C4-2B (cell line): ENCODE data around the gene AGBL1.

Source experiments
- ZFX ChIP-seq: fragments of 450-650 bp; IDR thresholded peaks from 2 replicates; pipeline ENCODE4 v1.6.1; 2017
- TF ChIP-seq, protein P1 (sequence below): fragments of 450-650 bp; conservative IDR thresholded peaks from 2 replicates; pipeline ENCODE4 v1.5.1; 2017; ENCODE audit warnings: mild to moderate bottlenecking

DNA sequence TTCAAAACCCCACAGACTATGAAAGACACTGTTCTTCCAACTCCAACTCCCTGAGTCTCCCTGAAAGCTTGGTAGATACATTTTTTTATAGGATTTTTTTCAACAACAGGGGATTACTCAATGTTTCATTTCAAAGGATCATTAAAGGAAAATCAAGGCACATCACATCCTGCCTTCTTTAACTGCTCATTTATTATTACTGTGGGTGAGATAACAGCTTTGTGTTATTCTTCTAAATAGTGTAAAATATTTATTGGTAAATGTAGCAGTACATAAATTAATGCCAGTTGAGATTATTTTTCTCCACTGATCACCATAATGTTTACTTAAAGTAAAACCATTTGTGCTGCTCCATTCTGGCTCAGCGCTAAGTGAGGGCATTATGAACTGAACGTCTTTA, 57.2 kb downstream of the AGBL1 start:
- TF ChIP-seq, protein P1, sequence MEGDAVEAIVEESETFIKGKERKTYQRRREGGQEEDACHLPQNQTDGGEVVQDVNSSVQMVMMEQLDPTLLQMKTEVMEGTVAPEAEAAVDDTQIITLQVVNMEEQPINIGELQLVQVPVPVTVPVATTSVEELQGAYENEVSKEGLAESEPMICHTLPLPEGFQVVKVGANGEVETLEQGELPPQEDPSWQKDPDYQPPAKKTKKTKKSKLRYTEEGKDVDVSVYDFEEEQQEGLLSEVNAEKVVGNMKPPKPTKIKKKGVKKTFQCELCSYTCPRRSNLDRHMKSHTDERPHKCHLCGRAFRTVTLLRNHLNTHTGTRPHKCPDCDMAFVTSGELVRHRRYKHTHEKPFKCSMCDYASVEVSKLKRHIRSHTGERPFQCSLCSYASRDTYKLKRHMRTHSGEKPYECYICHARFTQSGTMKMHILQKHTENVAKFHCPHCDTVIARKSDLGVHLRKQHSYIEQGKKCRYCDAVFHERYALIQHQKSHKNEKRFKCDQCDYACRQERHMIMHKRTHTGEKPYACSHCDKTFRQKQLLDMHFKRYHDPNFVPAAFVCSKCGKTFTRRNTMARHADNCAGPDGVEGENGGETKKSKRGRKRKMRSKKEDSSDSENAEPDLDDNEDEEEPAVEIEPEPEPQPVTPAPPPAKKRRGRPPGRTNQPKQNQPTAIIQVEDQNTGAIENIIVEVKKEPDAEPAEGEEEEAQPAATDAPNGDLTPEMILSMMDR: no peak
- TF ChIP-seq ZFX: no peak
